Adrenal gland (tissue), 5 donors: ENCODE measurements around the gene NKAIN2.

ENCODE experiments used
- CTCF ChIP-seq, 6 experiments: fragments of 450-650 bp in 4 of 6; fragments of 200-600 bp in 2 of 6; sonication (generic) in 1 of 6; IDR thresholded peaks; 1 replicate in 5 of 6; 2 replicates in 1 of 6; pipeline versions ENCODE4 v1.5.1 to v1.8.0; 2016 to 2021; ENCODE audit warnings: antibody characterized with exemption in 6 of 6, mild to moderate bottlenecking in 2 of 6, moderate library complexity in 1 of 6
- POLR2A ChIP-seq, 2 donors: fragments of 450-650 bp; IDR thresholded peaks; one replicate each; pipeline ENCODE4 v1.6.1; 2017; ENCODE audit warnings: antibody characterized with exemption in 2 of 2, mild to moderate bottlenecking in 2 of 2, moderate library complexity in 1 of 2
- donor health status: DM: no; HTN: no; CAD: no.

GRCh38 chr6:124459268-124459667 lies 655.6 kb downstream of the NKAIN2 start:
- TF ChIP-seq CTCF (IDR thresholded peaks at IDR 0.05) (no peak), POLR2A (IDR thresholded peaks at IDR 0.05) (no peak)
